Memory B cell (primary cell): Measurements from ENCODE around the gene FOXC1.

Experiments used
- ATAC-seq: fragments of 150-1000 bp; cut with Tn5 transposase; 2 replicates; pipeline ENCODE4 v1.10.0; 2021; ENCODE audit warnings: low read depth, mild to moderate bottlenecking, moderate library complexity
- DNase-seq, 2 donors: peaks; one replicate each; pipeline ENCODE4 v3.0.0; 2022; ENCODE audit warnings: low spot score in 2 of 2
- H3K27ac Mint-ChIP-seq: one replicate; pipeline ENCODE4 v1.8.0; 2022; ENCODE audit warnings: mild to moderate bottlenecking, moderate library complexity, mixed read lengths
- H3K27me3 Mint-ChIP-seq: one replicate; pipeline ENCODE4 v1.8.0; 2022; ENCODE audit warnings: mixed read lengths
- H3K36me3 Mint-ChIP-seq: one replicate; pipeline ENCODE4 v1.8.0; 2022; ENCODE audit warnings: mild to moderate bottlenecking, mixed read lengths
- H3K4me1 Mint-ChIP-seq: one replicate; pipeline ENCODE4 v1.8.0; 2022; ENCODE audit warnings: mixed read lengths
- H3K4me3 Mint-ChIP-seq: one replicate; pipeline ENCODE4 v1.8.0; 2022; ENCODE audit warnings: mild to moderate bottlenecking, moderate library complexity, mixed read lengths
- H3K9me3 Mint-ChIP-seq: one replicate; pipeline ENCODE4 v1.8.0; 2022; ENCODE audit warnings: mixed read lengths

FOXC1 gene

GRCh38 chr6:1658212-1659005 is 48.7 kb downstream of the FOXC1 start:
- Mint-ChIP-seq H3K4me1 (peaks cover 7% of the 10 kb centered on the region), H3K9me3 (no peaks in the 10 kb centered on the region), H3K4me3 (no peak overlapping the region), H3K27ac (no peak overlapping the region), H3K36me3 (peaks cover 2% of the 10 kb centered on the region), H3K27me3 (no peaks in the 10 kb centered on the region)
- no peak for ATAC-seq
- no peak for DNase-seq

GRCh38 chr6:1659816-1660215 is 50.1 kb downstream of the FOXC1 start:
- Mint-ChIP-seq H3K4me1 (peaks cover 11% of the 10 kb centered on the region), H3K9me3 (no peaks in the 10 kb centered on the region), H3K27me3 (no peaks in the 10 kb centered on the region), H3K4me3 (no peak overlapping the region), H3K27ac (no peak overlapping the region), H3K36me3 (peaks cover 2% of the 10 kb centered on the region)
- ATAC-seq (no peak), DNase-seq (no peak)

GRCh38 chr6:1662534-1662933 is 52.8 kb downstream of the FOXC1 start:
- Mint-ChIP-seq H3K27me3 (no peaks in the 10 kb centered on the region), H3K4me1 (peaks cover 18% of the 10 kb centered on the region), H3K36me3 (peaks cover 2% of the 10 kb centered on the region), H3K4me3 (no peak overlapping the region), H3K9me3 (no peaks in the 10 kb centered on the region), H3K27ac (no peak overlapping the region)
- ATAC-seq (no peak), DNase-seq (no peak)
